ENCODE data around the gene GCSAM. TPM values are rescaled to one million over a fixed set of nuclear protein-coding genes. Genes with fewer than 3 reads are reported as not detected.

Gene GCSAM
- total RNA-seq, 2 experiments from 2014 or later, result 9.3 to 12.1 TPM

DNA sequence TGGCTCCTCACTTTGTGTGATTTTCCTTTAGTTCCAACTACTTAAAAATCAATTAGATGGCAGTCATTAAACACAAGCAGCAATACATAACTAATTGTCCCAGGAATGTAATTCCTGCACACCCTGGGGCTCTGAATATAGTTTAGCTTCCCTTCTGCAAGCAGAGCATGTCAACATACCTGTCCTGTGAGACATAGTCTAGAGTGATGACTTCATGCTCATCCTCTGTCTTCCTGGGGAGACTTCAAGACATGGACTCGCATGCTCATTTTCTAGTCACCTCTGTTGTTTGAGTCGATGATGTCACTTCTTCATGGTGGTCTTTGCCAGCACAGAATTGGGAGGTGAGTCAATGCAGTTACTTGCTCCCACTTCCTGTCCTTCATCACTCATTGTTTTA lies 31.1 kb downstream of the GCSAM start:
- CTCF ChIA-PET, result interaction anchor here (3.1 kb wide), 1 partner anchor 9 kb away, joined by 16 read pairs; no protein-coding TSS in a partner anchor
- H3K9me3 Mint-ChIP-seq (ENCODE audit: low read depth), result no peaks in the 10 kb centered on the region
- H3K4me1 Mint-ChIP-seq, result peaks cover 14% of the 10 kb centered on the region
- DNase-seq, result no peak
- ATAC-seq, result no peak
- no peak overlapping the region for H3K27ac Mint-ChIP-seq
- intact Hi-C loops (cut with DNase I, micrococcal nuclease), result no loop called here
- POLR2A ChIA-PET, result no interaction called here
- no peak overlapping the region for H3K4me3 Mint-ChIP-seq
- peaks cover 24% of the 10 kb centered on the region for H3K36me3 Mint-ChIP-seq (ENCODE audit: low read depth)
- H3K27me3 Mint-ChIP-seq, result no peaks in the 10 kb centered on the region

DNA sequence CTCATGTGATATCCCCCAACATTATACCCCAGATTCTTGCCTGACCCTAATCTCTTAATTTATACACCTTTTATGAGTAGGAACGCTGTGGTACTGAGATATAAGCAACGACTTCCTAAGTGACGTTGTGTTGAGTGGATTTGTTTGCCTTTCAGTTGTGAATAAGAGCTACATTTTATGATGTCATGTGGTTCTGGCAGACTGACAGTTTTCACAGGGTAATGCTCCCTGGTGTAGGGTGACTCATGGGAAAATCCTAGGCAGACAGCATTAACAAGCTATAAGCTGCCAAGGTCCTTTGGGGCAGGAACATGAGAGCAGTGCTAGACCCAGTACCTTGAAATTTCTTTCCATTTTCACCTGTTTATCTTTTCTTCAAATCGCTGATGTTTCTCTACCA lies 35.7 kb downstream of the GCSAM start:
- no peak overlapping the region for H3K27ac Mint-ChIP-seq
- H3K4me1 Mint-ChIP-seq, result peaks cover 32% of the 10 kb centered on the region
- ChIA-PET POLR2A (interaction anchor here (0.5 to 1.0 kb wide), 2 partner anchors 9 to 243 kb away, joined by 3 to 5 read pairs; no protein-coding TSS in a partner anchor), CTCF (interaction anchor here (1.5 to 1.6 kb wide), 2 partner anchors 14 to 54 kb away, joined by 6 to 8 read pairs; no protein-coding TSS in a partner anchor)
- peaks cover 29% of the 10 kb centered on the region for H3K36me3 Mint-ChIP-seq (ENCODE audit: low read depth)
- no peaks in the 10 kb centered on the region for H3K9me3 Mint-ChIP-seq (ENCODE audit: low read depth)
- DNase-seq (peak; percentile 60), ATAC-seq (peak; percentile 98)
- no peak overlapping the region for H3K4me3 Mint-ChIP-seq
- intact Hi-C loops (cut with DNase I, micrococcal nuclease), result no loop called here
- H3K27me3 Mint-ChIP-seq, result no peaks in the 10 kb centered on the region

DNA sequence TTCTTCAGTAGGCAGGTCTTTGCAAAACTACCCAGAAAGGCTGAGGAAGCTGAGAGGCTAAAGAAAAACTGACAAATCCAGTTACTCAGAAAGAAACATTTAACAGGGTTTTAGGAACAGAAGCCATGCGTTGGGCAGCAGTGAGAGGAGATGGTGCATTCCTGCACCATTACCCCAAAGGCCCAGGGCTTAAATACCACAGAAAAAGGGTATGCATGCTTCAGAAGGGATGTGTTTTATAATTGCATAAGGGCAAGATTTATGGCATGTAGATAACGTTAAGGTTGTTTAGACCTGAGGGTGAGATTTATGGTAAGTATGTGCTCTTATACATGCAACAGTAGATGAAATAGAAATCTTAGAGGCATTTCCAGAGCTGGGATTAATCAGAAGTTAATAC lies 36.9 kb downstream of the GCSAM start:
- Mint-ChIP-seq H3K4me1 (peaks cover 35% of the 10 kb centered on the region), H3K27me3 (no peaks in the 10 kb centered on the region), H3K9me3 (ENCODE audit: low read depth) (no peaks in the 10 kb centered on the region), H3K36me3 (ENCODE audit: low read depth) (peaks cover 29% of the 10 kb centered on the region), H3K4me3 (no peak overlapping the region), H3K27ac (no peak overlapping the region)
- POLR2A ChIA-PET, result no interaction called here
- no peak for ATAC-seq
- intact Hi-C loops (cut with DNase I, micrococcal nuclease), result no loop called here
- no peak for DNase-seq
- CTCF ChIA-PET, result interaction anchor here (1.6 kb wide), 1 partner anchor 15 kb away, joined by 8 read pairs; no protein-coding TSS in a partner anchor

DNA sequence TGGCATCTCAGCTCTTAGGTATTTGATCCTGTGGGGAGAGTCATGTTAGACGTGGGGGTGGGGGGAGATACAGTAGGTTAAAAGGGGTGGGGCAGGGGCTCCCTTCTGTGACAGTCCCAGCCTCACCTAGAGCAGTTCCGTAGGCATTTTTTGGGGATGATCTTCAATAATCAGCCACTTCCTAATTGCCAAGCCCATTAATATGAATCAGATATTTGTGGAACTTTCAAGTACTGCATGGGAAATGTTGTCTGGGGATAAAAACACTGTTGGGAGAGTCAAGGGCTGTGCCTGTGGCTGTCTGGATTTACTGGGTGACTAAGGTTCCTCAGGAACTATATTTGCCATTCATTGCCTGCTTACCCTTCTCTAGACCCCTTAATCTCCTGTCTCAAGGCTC lies 37.3 kb downstream of the GCSAM start:
- Mint-ChIP-seq H3K4me3 (no peak overlapping the region), H3K9me3 (ENCODE audit: low read depth) (no peaks in the 10 kb centered on the region), H3K4me1 (peaks cover 40% of the 10 kb centered on the region), H3K36me3 (ENCODE audit: low read depth) (peaks cover 30% of the 10 kb centered on the region), H3K27me3 (no peaks in the 10 kb centered on the region), H3K27ac (no peak overlapping the region)
- no peak for ATAC-seq
- ChIA-PET CTCF (no interaction called here), POLR2A (no interaction called here)
- DNase-seq, result no peak
- intact Hi-C loops (cut with DNase I, micrococcal nuclease), result no loop called here

DNA sequence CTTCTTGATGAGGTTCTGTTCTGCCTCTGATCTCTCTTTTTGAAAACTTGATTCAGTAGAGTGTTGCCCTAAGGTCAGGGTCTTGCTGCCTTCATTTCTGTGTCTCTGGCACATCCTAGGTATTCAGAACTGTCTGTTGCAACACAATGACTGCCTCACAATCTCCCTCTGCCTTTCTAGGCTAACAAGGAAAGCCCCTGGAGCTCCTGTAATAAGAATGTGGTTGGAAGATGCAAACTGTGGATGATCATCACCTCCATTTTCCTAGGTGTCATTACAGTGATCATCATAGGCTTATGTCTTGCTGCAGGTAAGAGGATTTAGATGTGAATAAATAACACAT lies 39.9 kb downstream of the GCSAM start:
- no peak overlapping the region for H3K27ac Mint-ChIP-seq
- ATAC-seq (no peak), DNase-seq (no peak)
- peaks cover 31% of the 10 kb centered on the region for H3K36me3 Mint-ChIP-seq (ENCODE audit: low read depth)
- no peaks in the 10 kb centered on the region for H3K27me3 Mint-ChIP-seq
- no peak overlapping the region for H3K4me3 Mint-ChIP-seq
- H3K4me1 Mint-ChIP-seq, result peaks cover 47% of the 10 kb centered on the region
- H3K9me3 Mint-ChIP-seq (ENCODE audit: low read depth), result no peaks in the 10 kb centered on the region
- ChIA-PET CTCF (interaction anchor here (2.5 kb wide), 1 partner anchor 18 kb away, joined by 9 read pairs; no protein-coding TSS in a partner anchor), POLR2A (no interaction called here)
- intact Hi-C loops (cut with DNase I, micrococcal nuclease), result no loop called here

- CTCF ChIA-PET, result interaction anchor here (2.5 kb wide), 1 partner anchor 19 kb away, joined by 9 read pairs; no protein-coding TSS in a partner anchor
- Mint-ChIP-seq H3K4me3 (no peak overlapping the region), H3K4me1 (peaks cover 47% of the 10 kb centered on the region), H3K27ac (no peak overlapping the region), H3K27me3 (no peaks in the 10 kb centered on the region), H3K36me3 (ENCODE audit: low read depth) (peaks cover 26% of the 10 kb centered on the region), H3K9me3 (ENCODE audit: low read depth) (no peaks in the 10 kb centered on the region)
- intact Hi-C loops (cut with DNase I, micrococcal nuclease), result no loop called here
- no peak for ATAC-seq
- POLR2A ChIA-PET, result no interaction called here
- no peak for DNase-seq
Observed at GRCh38 chr3:112092496-112093179, 40.4 kb downstream of the GCSAM start.

GRCh38 chr3:112090887-112091586 lies 42.0 kb downstream of the GCSAM start:
- peaks cover 24% of the 10 kb centered on the region for H3K36me3 Mint-ChIP-seq (ENCODE audit: low read depth)
- peaks cover 45% of the 10 kb centered on the region for H3K4me1 Mint-ChIP-seq
- CTCF ChIA-PET, result interaction anchor here (0.7 kb wide), 1 partner anchor 594 kb away, joined by 3 read pairs; no protein-coding TSS in a partner anchor
- H3K9me3 Mint-ChIP-seq (ENCODE audit: low read depth), result no peaks in the 10 kb centered on the region
- DNase-seq (no peak), ATAC-seq (no peak)
- intact Hi-C loops (cut with DNase I, micrococcal nuclease), result no loop called here
- no peak overlapping the region for H3K27ac Mint-ChIP-seq
- H3K4me3 Mint-ChIP-seq, result no peak overlapping the region
- POLR2A ChIA-PET, result no interaction called here
- H3K27me3 Mint-ChIP-seq, result no peaks in the 10 kb centered on the region

DNA sequence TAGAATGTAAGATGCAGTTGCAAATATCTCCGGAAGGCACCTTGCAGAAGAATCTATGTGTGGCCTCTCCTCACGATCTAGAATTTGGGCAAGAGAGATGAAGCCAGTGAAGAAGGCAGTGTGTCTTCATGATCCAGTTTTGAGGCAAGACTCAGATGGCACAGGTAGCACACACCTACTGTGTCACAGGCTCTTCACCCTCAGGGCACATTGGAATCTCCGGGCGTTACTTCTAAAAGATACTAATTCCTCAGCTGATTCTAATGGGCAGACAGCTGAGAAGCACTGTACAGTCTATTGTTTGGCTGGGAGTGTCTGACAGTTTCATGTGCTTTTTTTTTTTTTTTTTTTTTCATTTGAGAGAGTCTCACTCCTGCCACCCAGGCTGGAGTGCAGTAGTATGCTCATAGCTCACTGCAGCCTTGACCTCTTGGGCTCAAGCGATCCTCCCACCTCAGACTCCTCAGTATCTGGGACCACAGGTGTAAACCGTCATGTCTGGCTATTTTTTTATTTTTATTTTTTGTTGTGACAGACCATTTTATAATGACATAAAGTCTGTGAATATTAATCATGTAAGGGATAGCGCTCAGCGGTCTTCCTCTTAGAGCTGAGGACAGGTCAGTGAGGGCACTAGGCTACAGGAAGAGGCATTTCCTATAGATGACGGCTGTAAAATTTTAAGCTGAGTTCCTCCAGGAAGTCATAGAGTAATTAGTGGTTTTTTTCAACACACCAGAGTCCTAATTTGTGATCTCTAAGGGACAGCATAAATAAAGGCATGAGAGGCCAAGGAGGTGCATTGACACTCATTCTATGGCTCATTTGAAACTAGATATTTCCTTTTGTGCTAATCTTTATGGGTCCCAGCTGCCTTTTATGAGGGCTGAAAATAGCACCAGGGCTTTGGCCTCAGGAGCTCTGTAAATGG lies 42.8 kb downstream of the GCSAM start:
- ChIA-PET POLR2A (no interaction called here), CTCF (no interaction called here)
- Mint-ChIP-seq H3K9me3 (ENCODE audit: low read depth) (no peaks in the 10 kb centered on the region), H3K4me1 (peaks cover 49% of the 10 kb centered on the region), H3K27me3 (no peaks in the 10 kb centered on the region), H3K27ac (no peak overlapping the region), H3K4me3 (no peak overlapping the region), H3K36me3 (ENCODE audit: low read depth) (peaks cover 19% of the 10 kb centered on the region)
- DNase-seq, result no peak
- no peak for ATAC-seq
- intact Hi-C loops (cut with DNase I, micrococcal nuclease), result no loop called here

DNA sequence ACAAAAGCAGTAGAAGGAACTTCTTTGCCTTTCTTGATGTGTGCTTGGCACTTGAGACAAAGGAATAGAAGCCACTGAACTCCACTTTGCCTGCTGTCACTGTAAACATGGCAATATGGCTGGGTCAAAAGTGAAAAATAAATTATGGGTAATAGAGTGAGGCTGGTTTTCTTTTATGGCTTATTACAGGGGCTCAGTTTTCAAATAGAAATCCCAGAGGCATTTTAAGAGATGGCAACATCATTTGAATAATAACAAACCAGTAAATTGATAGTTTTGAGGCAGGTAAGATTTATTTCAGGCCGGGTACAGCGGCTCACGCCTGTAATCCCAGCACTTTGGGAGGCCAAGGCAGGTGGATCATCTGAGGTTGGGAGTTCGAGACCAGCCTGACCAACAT lies 44.1 kb downstream of the GCSAM start:
- Mint-ChIP-seq H3K36me3 (ENCODE audit: low read depth) (peaks cover 13% of the 10 kb centered on the region), H3K4me3 (no peak overlapping the region), H3K27me3 (no peaks in the 10 kb centered on the region), H3K4me1 (peaks cover 56% of the 10 kb centered on the region), H3K9me3 (ENCODE audit: low read depth) (no peaks in the 10 kb centered on the region), H3K27ac (no peak overlapping the region)
- ChIA-PET CTCF (interaction anchor here (1.6 kb wide), 1 partner anchor 9 kb away, joined by 4 read pairs; no protein-coding TSS in a partner anchor), POLR2A (interaction anchor here (1.0 kb wide), 1 partner anchor 9 kb away, joined by 3 read pairs; no protein-coding TSS in a partner anchor)
- no peak for ATAC-seq
- intact Hi-C loops (cut with DNase I, micrococcal nuclease), result no loop called here
- DNase-seq, result no peak

GRCh38 chr3:112087746-112088145 lies 45.3 kb downstream of the GCSAM start:
- ATAC-seq (no peak), DNase-seq (no peak)
- peak overlapping the region; percentile 84 for H3K4me3 Mint-ChIP-seq
- POLR2A ChIA-PET, result interaction anchor here (0.6 to 1.0 kb wide), 3 partner anchors 10 to 926 kb away, joined by 3 to 7 read pairs (median 3); no protein-coding TSS in a partner anchor
- peaks cover 10% of the 10 kb centered on the region for H3K36me3 Mint-ChIP-seq (ENCODE audit: low read depth)
- no peaks in the 10 kb centered on the region for H3K9me3 Mint-ChIP-seq (ENCODE audit: low read depth)
- CTCF ChIA-PET, result no interaction called here
- intact Hi-C loops (cut with DNase I, micrococcal nuclease), result loop anchor here in 1 of 2 experiments (2.0 kb wide), 1 partner anchor 41 kb away; no protein-coding TSS in a partner anchor
- H3K27ac Mint-ChIP-seq, result peak overlapping the region; percentile 3
- H3K4me1 Mint-ChIP-seq, result peaks cover 49% of the 10 kb centered on the region
- no peaks in the 10 kb centered on the region for H3K27me3 Mint-ChIP-seq

DNA sequence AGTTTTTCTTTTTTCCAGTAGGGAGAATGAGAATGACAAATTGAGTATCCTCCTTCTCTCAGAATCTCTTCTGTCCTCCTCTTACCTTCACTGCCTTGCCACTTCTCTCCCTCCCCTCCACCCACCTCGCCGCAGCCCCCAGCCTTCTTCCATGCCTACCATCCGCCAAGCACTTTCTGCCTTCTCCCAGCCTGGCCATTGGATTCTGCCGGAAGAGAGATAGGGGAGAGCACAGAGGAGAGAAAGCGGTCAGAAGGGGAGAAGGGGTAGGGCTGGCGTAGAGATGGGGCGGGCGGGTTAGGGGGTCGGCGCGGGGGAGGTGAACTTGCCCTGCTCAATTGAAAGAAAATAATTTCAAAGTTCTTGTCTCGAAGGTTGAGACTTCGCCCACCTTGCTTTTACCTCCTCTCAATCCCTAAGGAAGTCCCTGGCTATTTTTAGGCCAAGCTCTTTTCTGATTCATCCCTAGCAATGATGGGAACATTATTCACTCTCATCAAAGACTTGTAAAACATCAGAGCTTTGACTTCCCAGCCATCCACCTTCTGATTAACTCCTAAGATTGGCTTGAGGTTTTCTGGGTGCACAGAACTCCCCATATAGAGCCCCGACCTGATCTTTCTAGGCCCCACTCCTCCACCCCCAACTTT lies 46.0 kb downstream of the GCSAM start:
- Mint-ChIP-seq H3K9me3 (ENCODE audit: low read depth) (no peaks in the 10 kb centered on the region), H3K27me3 (no peaks in the 10 kb centered on the region), H3K4me3 (peak overlapping the region; percentile 84), H3K27ac (peak overlapping the region; percentile 80), H3K36me3 (ENCODE audit: low read depth) (peaks cover 8% of the 10 kb centered on the region), H3K4me1 (peaks cover 43% of the 10 kb centered on the region)
- ChIA-PET POLR2A (interaction anchor here (0.6 kb wide), 2 partner anchors 403 to 927 kb away, joined by 3 to 7 read pairs; no protein-coding TSS in a partner anchor), CTCF (no interaction called here)
- intact Hi-C loops (cut with DNase I, micrococcal nuclease), result loop anchor here (1.0 to 2.0 kb wide), 3 partner anchors 12 to 42 kb away; no protein-coding TSS in a partner anchor
- no peak for DNase-seq
- ATAC-seq, result no peak

All from activated CD4-positive, alpha-beta T cell treated with anti-CD3 and anti-CD28 coated beads for 36 hours (primary cell).